ENCODE results near the gene RABL6.
"Not testable (repeated sequence)": the region's sequence is repeated elsewhere in the genome, so short reads cannot be mapped to it uniquely, and the experiment has no call there.

The RABL6 gene

DNA sequence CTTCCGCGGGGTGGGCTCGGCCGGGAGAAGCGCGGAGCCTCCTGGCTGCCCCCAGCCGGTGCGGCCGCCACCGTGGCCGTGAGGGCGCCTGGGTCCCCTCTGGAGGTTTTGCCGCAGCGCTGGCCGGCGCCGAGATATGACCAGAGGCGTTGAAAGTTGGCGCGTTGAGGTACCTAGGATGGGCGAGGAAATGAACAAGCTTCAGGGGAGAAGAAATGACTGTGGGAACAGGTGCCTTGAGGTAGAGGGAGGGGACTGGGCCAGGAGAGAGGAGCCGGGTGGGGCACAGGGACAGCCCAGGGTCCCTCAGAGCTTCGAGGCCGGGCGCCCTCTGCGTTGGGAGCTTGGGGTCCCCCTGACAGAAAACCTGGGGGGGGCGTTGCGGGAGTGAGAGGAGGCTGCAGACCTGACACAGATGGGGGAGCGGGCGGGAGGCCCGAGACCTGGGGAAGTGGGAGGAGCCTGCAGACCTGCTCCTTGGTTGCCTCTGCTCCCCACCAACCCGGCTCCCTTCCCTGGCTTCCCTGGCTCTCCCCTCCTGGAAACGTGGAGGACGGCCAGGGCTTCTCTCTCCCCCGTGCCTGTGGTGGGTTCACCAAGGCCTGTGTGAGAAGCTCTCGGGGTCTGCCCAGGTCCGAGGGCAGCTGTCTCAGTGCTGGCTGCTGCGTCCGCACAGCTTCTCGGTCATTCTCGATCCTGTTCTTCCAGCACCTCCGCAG, 14.2 kb downstream of the RABL6 start:
- no peak for DNase-seq (ENCODE audit: low read depth)

DNA sequence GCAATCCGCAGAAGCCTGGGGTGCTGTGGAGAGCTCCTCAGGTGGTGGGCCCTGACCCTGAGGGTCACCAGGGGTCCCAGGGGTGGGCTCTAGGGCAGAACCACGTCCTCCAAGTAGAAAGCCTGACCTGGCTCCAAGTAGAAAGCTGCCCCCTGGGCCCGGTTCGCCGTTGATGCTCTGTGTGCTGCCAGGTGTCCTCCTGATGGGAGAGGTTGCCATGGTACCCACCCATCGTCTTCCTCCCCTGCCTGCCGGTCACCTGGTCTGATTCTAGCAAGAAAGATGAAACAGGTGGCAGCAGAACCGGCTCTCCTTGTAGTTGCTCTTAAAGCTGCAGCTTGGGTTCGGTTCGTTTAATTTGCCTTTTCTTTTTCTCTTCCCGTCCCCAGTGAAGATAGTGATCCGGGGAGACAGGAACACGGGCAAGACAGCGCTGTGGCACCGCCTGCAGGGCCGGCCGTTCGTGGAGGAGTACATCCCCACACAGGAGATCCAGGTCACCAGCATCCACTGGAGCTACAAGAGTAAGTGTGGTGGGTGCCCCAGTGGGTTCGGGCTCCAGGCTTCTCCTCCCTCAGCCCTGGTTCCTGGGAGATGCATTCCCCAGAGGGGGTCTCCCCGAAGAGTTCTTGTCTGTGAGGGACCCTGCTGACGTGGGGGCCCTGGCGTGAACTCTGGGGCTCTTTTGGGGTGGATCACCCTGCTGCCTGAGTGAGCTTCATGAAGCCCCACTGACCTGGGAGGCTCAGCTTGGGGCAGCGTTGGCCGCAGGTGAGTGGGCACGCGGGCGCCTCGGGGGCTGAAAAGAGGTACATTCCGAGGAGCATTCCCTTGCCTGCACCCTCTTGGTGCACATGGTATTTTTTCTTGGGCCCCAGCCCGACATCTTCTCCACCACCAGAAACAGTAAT, 15.6 kb downstream of the RABL6 start:
- no peak for DNase-seq (ENCODE audit: low read depth)

DNA sequence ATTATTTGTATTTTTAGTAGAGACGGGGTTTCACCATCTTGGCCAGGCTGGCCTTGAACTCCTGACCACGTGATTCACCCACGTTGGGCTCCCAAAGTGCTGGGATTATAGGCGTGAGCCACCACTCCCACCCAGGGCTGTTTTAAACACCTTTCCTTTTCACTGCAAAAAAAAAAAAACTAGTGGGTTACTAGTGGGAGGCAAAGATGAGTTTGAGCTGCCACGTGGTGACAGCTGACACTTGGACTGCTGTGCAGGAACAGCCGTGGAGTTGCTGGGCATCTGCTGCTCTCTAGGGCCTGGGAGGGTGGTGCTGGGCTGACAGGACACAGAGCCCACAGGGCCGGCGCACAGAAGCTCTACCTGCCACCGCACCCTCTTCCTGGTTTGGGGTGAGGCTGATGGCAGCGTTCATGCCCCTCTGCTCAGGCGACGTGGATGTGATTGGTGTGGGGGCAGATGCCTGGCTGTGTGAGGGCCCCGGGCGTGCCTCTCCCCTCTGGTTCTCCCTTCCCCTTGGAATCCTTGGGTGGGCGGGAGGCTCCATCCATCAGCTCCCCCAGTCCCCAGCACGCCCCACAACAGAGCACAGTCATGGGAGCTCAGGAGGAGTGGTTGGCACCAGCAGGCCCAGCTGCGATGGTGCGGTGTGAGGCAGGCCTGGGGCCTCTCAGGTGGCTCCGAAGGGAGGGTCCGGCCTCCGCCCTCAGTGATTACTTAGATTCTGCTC, 16.9 kb downstream of the RABL6 start:
- DNase-seq (ENCODE audit: low read depth), result no peak

DNA sequence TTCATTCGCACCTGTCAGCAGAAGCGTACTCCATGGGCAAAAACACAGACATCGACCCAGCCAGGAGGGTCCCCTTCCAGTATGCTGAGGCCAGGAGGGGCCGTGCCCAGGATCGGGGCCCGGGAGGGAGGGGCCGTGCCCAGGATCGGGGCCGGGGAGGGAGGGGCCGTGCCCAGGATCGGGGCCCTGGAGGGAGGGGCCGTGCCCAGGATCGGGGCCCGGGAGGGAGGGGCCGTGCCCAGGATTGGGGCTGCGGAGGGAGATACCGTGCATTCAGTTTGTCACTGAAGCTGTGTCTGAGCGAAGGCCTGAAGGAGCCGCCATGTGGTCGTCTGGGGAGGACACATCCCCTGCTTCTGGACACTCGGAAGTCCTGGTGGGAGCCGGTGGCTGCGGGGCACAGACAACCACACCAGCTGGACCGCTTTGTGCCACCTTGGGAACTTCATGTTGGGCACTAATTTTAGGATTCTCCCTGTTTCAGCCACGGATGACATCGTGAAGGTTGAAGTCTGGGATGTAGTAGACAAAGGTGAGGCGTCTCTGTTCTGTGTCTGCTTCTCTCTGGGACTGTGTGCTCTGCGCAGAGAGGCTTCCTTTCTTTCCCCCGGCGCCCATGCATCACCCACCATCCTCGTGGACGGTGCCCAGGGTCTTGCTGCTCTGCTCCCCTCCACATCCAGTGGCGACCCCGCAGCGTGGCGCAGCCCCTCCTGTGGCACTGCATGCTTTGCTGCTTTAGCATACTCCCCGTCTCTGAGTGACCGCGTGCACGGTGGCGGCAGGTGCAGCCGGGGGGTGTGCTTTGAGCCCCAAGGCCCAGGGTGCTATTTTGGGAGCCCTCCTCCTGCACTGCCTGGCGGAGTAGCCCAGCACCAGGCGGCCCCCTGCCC, 17.8 kb downstream of the RABL6 start:
- DNase-seq (ENCODE audit: low read depth), result no peak

DNA sequence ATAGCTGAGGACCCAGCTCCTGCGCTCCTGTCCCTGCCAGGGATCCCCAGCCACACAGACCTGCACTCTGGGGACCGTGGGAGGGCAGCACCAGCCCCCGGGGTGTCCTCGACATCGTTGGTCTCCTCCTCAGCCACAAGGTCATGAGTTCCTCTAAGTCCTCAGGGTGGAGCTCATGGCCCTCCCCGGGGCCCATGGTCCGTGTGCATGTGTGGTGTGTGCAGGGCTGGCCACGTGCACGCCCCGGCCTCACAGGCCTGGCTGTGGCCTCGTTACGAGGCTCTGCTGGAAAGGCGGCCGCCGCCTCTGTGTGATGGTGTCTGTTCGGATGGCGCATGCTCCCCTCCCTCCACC, 18.4 kb downstream of the RABL6 start:
- no peak for DNase-seq (ENCODE audit: low read depth)

DNA sequence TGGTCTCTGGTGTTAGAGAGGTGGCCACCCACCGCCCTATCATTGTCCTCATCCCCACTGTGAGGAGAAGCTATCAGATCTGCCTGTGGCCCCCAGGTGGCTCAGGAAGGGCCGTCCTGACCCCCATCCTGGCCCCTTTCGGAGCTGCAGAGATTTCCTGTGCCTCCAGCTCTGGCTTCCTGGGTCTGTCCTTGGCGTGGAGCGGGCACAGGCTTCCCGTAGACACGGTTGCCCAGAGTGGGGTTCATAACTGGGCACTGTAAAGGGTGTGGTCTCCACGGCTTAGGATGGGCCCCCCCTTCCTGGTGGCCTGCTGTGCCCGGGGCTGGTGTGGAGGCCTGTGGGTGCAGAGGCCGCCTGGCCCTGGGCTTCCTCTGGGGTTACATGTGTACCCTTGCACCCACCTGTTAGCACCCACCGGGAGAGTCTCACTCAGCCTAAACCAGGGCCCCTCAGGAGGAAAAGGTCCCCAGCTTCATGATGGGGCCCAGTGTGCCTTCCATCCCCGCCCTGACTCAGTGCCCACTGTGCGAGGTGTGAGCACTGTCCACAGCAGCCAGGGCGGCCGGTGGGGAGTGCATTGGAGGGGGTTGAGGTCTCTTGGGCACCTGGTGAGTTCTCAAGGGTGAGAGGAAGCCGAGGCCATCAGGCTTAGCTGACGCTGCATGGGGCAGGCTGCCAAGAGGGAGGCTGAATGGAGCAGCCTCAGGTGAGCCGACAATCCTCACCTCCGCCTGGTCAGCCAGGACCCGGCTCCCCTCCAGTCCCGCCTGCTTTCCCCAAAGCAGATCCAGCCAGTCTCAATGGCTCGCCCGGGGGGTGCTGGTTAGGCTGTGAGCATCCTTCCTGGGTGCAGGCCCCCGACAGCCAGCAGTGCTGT, 19.2 kb downstream of the RABL6 start:
- no peak for DNase-seq (ENCODE audit: low read depth)

DNA sequence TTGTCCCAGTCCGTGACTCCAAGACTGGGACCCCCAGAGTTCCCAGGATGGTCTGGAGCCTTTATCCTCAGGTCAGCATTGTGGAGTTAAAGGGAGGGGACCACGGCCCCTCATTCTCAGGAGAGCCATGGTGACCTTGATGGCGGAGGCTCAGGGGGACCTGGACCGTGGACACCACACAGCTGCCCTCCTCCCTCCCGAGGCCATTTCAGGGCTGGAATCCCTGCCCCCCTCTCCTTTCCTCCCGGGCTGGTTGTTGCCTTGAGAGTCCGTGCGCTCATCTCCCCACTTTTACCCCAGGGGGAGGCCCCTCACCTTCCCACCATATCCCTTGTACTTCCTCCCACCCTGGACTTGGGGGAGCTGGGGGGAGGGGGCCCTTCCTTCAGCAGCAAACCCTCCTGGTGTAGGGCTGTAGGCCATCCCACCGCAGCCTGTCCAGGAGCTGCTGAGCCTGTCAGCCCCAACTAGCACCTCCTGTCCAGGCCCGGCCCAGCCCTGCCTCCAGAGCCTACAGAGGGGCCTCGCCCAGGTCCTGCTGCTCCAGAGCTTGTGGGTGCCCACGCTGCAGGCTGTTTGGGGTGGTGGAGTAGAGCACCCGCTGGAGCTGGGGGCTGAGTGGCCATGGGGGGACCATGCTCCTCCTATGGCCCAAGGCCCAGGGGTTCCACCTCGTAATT, 20.2 kb downstream of the RABL6 start:
- no peak for DNase-seq (ENCODE audit: low read depth)

DNA sequence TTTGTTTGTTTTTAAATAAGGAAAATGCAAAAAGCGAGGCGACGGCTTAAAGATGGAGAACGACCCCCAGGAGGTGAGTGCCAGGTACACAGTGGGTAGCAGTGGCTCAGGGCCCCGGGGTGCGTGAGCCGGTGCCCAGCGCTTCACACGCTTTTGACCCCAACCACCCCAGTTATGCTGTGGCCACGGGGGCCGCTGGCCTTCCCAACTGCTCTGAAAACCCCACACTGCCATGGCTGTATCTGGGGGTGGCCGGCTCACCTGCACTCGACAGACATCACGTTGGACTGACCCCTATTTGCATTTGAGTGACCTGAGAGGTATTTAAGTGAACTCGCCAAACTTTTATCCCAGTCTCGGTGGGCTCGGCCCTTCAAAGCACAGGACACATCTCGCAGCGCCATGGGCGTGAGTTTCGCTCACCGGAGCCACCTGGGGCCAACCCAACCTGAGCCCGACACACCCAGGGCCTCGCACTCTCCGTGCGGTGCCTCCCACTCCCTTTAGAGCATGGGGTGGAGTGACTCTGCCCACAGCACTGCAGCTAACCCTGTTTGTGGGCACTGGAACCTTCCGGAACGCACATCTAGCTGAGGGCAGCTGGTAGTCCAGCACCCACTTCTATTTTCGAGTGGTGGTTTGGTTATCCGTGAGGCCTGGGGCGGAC, 20.9 kb downstream of the RABL6 start:
- DNase-seq (ENCODE audit: low read depth), result no peak

DNA sequence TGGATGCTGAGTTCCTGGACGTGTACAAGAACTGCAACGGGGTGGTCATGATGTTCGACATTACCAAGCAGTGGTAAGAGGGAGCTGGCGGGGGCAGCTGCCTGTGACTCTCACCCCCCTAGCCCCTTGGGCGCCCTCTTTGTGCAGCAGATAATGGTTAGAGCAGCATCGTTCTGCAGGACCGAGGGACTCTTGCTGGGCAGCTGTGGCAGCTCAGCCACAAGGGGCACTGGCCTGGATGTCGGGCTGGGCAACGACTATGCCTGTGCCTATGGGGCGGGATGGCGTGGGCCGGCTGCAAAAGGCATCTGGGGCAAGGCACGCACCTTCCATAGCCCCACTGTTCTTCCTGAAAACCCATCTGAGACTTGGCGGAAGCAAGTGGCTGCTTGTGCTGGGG, 21.7 kb downstream of the RABL6 start:
- DNase-seq (ENCODE audit: low read depth), result no peak

DNA sequence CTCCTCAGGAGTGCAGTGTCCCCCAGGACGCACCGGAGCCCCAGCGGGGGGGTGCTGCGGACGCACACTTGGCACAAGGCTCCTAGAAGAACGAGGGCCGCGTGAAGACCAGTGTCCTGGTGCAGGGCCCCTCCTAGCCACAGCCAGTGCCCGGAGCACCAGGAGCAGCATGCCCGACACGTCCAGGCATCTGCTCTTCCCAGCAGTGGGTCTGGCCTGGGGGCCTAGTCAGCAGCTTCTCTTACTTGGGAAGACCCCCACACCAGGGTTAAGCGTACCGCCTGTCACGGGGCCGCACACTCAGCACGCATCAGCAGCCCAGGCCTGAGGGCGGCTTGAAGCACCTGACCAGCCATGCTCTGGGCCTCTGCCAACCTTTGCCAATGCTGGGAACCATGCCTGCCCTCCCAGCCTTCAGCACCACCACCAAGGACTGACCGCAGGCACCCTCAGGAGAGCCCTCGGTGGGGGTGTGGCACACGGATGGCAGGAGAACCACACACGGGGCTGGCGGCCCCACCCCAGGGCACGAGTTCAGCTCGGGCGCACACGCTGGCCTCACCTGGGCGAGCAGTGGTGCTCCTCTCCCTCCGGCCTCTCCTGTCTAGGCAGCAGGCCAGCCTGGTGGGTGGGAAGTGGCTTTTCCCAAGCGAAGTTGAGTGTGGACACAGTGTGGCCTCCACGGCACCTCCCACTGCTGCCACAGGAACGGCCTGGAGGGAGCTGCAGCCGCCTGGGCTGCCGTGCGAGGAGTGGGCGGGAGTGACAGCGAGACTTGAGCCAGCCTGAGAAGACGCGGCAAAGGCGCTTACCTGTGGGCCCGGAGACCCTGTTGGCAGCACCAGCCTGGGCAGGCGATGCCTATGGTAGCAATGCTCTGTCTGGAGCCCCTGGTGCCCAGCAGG, 22.5 kb downstream of the RABL6 start:
- DNase-seq (ENCODE audit: low read depth), result no peak

DNA sequence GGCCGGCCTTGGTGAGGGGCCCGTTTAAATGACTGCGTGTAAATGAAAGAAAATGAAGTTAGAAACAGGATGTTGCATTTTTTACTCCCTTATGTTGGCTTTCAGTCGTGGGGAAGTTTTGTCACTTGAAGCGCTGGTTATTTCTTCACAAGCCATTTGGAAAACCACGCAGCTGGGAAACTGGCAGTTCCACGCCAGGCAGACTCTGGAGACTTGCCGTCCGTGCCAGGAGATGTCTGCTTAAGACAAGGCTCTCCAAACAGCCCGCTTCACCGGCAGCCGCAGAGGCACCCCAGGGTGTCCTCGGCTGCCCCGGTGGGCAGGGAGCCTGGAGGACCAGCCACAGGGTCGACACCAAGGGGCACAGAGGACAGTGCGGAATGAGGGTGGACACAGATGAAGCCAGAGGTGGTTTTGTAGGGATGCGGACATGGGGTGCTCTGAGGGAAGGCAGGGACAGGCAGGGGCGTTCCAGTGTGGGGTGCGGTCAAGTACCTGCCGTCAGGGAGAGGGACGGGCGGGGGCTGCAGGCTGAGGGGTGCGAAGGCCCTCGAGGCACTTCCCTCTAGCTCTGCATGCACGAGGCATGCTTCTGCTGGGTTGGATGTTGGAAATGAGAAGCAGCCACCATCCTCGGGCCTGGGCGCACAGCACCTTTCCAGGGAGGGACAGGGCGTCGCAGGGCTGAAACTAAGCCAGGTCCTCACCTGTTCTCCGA, 23.4 kb downstream of the RABL6 start:
- no peak for DNase-seq (ENCODE audit: low read depth)

DNA sequence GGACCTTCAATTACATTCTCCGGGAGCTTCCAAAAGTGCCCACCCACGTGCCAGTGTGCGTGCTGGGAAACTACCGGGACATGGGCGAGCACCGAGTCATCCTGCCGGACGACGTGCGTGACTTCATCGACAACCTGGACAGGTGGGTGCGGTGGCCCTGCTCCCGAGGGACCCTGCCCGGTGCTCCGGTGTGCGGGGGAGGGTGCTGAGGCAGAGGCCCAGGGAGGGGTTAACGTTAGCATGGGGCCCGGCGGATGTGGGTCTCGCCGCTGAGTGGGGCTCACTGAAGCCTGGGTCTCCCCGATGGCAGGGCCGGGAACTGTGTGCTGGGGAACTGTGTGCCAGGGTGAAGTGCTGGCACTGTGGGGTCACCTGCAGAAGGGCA, 24.0 kb downstream of the RABL6 start:
- no peak for DNase-seq (ENCODE audit: low read depth)

DNA sequence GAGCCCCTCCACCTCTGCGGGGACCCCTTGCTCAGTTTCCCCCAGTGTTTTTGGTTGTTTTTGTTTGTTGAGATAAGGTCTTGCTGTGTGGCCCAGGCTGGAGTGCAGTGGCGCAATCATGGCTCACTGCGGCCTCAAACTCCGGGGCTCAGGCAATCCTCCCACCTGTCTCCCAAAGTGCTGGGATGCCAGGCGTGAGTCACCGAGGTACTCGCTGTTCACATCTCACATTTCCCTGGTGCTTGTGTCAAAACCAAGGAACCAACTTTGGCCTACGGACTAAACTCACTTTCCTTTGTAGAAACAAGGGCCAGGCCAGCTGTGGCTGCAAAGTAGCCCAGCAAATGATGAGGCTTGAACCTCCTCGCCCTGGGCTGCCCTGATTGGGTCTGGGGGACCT, 24.8 kb downstream of the RABL6 start:
- DNase-seq (ENCODE audit: low read depth), result no peak

DNA sequence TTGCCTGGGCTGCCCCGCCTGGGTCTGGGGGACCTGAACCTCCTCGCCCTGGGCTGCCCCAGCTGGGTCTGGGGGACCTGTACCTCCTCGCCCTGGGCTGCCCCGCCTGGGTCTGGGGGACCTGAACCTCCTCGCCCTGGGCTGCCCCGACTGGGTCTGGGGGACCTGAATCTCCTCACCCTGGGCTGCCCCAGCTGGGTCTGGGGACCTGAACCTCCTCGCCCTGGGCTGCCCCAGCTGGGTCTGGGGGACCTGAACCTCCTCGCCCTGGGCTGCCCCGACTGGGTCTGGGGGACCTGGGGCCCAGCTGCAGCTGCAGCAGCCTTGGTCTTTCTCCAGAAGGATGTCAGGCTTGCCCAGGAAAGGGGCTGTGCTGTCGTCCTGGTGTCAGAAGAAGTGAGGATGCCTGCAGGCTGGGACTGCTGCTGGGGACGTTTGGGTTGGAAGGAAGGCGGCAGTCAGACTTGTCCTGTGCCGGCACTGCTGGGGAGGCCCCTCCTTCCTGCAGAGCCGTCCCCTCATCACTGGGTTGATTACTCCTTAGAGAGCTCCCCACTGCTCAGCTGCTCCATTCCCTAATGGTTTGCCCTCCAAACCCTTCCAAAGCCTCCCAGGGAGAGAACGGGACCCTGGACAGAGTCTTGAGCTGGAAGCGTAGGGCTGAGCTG, 25.8 kb downstream of the RABL6 start:
- not testable (repeated sequence) for DNase-seq (ENCODE audit: low read depth)

DNA sequence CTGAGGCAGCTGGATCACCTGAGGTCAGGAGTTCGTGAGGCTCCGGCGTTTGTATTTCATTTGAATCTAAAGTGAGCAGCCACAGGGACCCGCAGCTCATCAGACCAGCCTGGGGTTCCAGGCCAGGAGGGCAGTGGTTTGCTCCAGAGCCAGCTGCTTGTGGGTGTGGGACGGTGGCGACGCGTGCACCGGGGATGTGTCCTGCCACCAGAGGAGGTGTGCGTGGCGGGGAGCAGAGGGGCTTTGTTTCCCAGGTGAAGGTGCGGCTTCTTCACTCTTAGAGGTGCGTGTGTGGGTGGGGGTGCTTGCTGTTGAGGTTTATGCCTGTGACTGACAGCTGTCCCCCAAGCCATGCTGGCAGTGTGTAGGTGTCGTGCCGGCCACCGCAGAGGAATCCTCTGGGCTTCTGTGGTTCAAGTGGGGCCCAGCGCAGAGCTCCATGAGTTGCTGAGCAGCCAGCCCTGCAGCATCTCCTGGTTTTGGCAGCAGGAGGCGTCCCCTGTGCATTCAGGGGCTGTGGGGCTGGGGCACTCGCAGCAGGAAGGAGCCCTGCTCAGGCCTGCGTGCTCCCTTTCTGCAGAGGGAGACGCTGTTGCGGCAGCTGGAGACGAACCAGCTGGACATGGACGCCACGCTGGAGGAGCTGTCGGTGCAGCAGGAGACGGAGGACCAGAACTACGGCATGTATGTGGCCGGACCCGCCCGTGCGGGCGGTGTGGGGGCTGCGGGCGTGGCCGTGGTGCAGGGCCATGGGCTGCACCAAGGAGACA, 27.6 kb downstream of the RABL6 start:
- DNase-seq (ENCODE audit: low read depth), result no peak

All from activated T-helper 9 cell treated with anti-CD3 and anti-CD28 coated beads, Interleukin-2, amount 50 U/mL, for 16 hours (primary cell).